A549 treated with AZD2906 at 1 μM for 4 hours (cell line): Measurements from ENCODE around the gene TNMD. TPM values are rescaled to one million over a fixed set of nuclear protein-coding genes. Genes with fewer than 3 reads are reported as not detected.

Source experiments
- total RNA-seq: library from RNA; stranded (reverse); fragments of 200-300 nt; extraction: Qiagen RNA extraction; gene quantifications from 5 replicates; pipeline ENCODE4 v1.2.3, GENCODE V29; 2022

TNMD gene
- not detected in 5 replicates for total RNA-seq

GRCh38 chrX:100584611-100585010, at the start of gene TNMD:
Gene TNMD, plus strand, starts transcription at chrX:100584936. Its CDS starts 83 bp downstream, at chrX:100585019.

GRCh38 chrX:100636321-100636991, 51.7 kb downstream of the TNMD start, which contains the start of gene TSPAN6:
Gene TSPAN6, minus strand, starts transcription at chrX:100636806. Its CDS starts 112 bp downstream, at chrX:100636694.

GRCh38 chrX:100643956-100644860, 59.5 kb downstream of the TNMD start, which contains the start of gene SRPX2:
Gene SRPX2, plus strand, starts transcription at chrX:100644199. Its CDS starts 2,124 bp downstream, at chrX:100646323.

Other genes starting within 250 kb of the TNMD start
- gene PCDH19, start 174.7 kb upstream of the TNMD start, total RNA-seq: 0.02 to 0.05 TPM (median 0.03 TPM) in 5 replicates
- gene TSPAN6, start 51.9 kb downstream of the TNMD start, total RNA-seq: 35.0 to 45.4 TPM (median 36.2 TPM) in 5 replicates
- gene SRPX2, start 59.3 kb downstream of the TNMD start, total RNA-seq: 1.8 to 3.7 TPM (median 2.5 TPM) in 5 replicates
- 1.8 to 3.3 TPM (median 2.5 TPM) in 5 replicates for gene SYTL4, start 147.2 kb downstream of the TNMD start, total RNA-seq
- 29.3 to 35.7 TPM (median 30.9 TPM) in 5 replicates for gene CSTF2, start 235.5 kb downstream of the TNMD start, total RNA-seq